Astrocyte (in vitro differentiated cells and primary cell): Measurements from ENCODE around the gene SPPL3. TPM values are rescaled to one million over a fixed set of nuclear protein-coding genes. Genes with fewer than 3 reads are reported as not detected.

Source experiments
- DNase-seq: peaks from one replicate; pipeline ENCODE4 v3.0.0-alpha.2; 2010; ENCODE audit warnings: low read depth
- FAIRE-seq: peaks from 2 replicates; lab custom pipeline; 2011; peaks lifted over from hg19 to GRCh38; lab: Jason Lieb, UNC
- H2AFZ ChIP-seq: 2 replicates; pipeline ENCODE4 v1.6.0; 2012; ENCODE audit warnings: low read depth, low read length, inconsistent platforms
- H3K27ac ChIP-seq: 2 replicates; pipeline ENCODE4 v1.5.1; 2011; ENCODE audit warnings: low read depth, low read length, inconsistent platforms
- H3K27me3 ChIP-seq: 2 replicates; pipeline ENCODE4 v1.6.0; 2011; ENCODE audit warnings: low read length, inconsistent platforms; ENCODE audit not compliant: insufficient read depth
- H3K36me3 ChIP-seq: 2 replicates; pipeline ENCODE4 v1.5.1; 2011; ENCODE audit warnings: low read length, inconsistent platforms; ENCODE audit not compliant: insufficient read depth
- H3K4me1 ChIP-seq: 2 replicates; pipeline ENCODE4 v1.5.1; 2011; ENCODE audit warnings: low read length, inconsistent platforms; ENCODE audit not compliant: insufficient read depth
- H3K4me2 ChIP-seq: 2 replicates; pipeline ENCODE4 v1.6.0; 2012; ENCODE audit warnings: low read length, inconsistent platforms
- H3K4me3 ChIP-seq: 2 replicates; pipeline ENCODE4 v1.5.1; 2011; ENCODE audit warnings: low read depth, mild to moderate bottlenecking, low read length, inconsistent platforms; ENCODE audit not compliant: insufficient read depth
- H3K79me2 ChIP-seq: 2 replicates; pipeline ENCODE4 v1.6.0; 2012; ENCODE audit warnings: mild to moderate bottlenecking, low read length, inconsistent platforms; ENCODE audit not compliant: insufficient read depth
- H3K9ac ChIP-seq: 2 replicates; pipeline ENCODE4 v1.6.0; 2012; ENCODE audit warnings: mild to moderate bottlenecking, low read length, inconsistent platforms
- H3K9me3 ChIP-seq: 2 replicates; pipeline ENCODE4 v1.5.1; 2012; ENCODE audit warnings: low read depth, mild to moderate bottlenecking, low read length, inconsistent platforms; ENCODE audit not compliant: insufficient read depth
- H4K20me1 ChIP-seq: 2 replicates; pipeline ENCODE4 v1.6.0; 2012; ENCODE audit warnings: low read length, inconsistent platforms; ENCODE audit not compliant: insufficient read depth
- H3K27ac Mint-ChIP-seq: one replicate; pipeline ENCODE4 v1.8.0; 2021; ENCODE audit warnings: mild to moderate bottlenecking, mixed read lengths; ENCODE audit not compliant: unreplicated experiment
- H3K27me3 Mint-ChIP-seq: one replicate; pipeline ENCODE4 v1.8.0; 2021; ENCODE audit warnings: low read depth, mixed read lengths; ENCODE audit not compliant: unreplicated experiment
- H3K36me3 Mint-ChIP-seq: one replicate; pipeline ENCODE4 v1.8.0; 2021; ENCODE audit warnings: low read depth, mixed read lengths; ENCODE audit not compliant: unreplicated experiment
- H3K4me1 Mint-ChIP-seq: one replicate; pipeline ENCODE4 v1.8.0; 2021; ENCODE audit warnings: low read depth, mixed read lengths; ENCODE audit not compliant: unreplicated experiment
- H3K4me3 Mint-ChIP-seq: one replicate; pipeline ENCODE4 v1.8.0; 2021; ENCODE audit warnings: mild to moderate bottlenecking, moderate library complexity, mixed read lengths; ENCODE audit not compliant: unreplicated experiment
- H3K9me3 Mint-ChIP-seq: one replicate; pipeline ENCODE4 v1.8.0; 2021; ENCODE audit warnings: mild to moderate bottlenecking, mixed read lengths; ENCODE audit not compliant: unreplicated experiment
- EZH2 ChIP-seq: IDR thresholded peaks from 2 replicates; pipeline ENCODE4 v1.6.1; 2012; ENCODE audit warnings: mild to moderate bottlenecking, low read length, inconsistent platforms; ENCODE audit not compliant: insufficient read depth
- total RNA-seq: library from RNA; stranded (reverse); gene quantifications from 2 replicates; pipeline ENCODE4 v1.2.1, GENCODE V29; 2021
- TF ChIP-seq, protein P1 (sequence below): IDR thresholded peaks from 2 replicates; pipeline ENCODE4 v1.5.1; 2011; ENCODE audit warnings: low read depth, mild to moderate bottlenecking, inconsistent platforms, low read length, moderate library complexity; ENCODE audit not compliant: insufficient read depth

SPPL3 gene
- total RNA-seq, 1 donor from 2014 or later, result 48.3 TPM

DNA sequence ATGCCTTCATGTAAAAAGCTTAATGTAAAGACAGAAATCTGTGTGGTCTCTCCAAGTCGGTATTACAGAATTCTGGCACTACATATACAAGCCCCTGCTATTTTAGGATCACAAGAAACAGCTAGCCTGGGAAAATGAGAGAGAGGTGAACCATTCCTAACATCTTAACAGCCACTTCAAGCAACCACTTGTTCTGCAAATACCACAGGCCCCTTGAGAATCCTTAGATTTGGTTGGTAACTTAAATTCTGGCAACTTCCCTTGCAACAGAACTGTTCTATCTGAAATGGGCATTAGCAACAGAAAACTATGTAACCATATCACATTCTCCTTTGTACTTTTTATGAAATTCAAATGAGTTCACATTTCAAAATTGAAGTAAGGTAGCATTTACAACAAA, 68.5 kb downstream of the SPPL3 start:
- H3K36me3 ChIP-seq, result no peaks in the 10 kb centered on the region
- no peak overlapping the region for H3K27ac ChIP-seq
- H3K79me2 ChIP-seq, result peaks cover 21% of the 10 kb centered on the region
- H3K27me3 Mint-ChIP-seq, result no peaks in the 10 kb centered on the region
- no peak overlapping the region for H3K4me3 Mint-ChIP-seq
- H3K27ac Mint-ChIP-seq, result peak overlapping the region; percentile 53
- H3K4me1 Mint-ChIP-seq, result peaks cover 34% of the 10 kb centered on the region
- no peaks in the 10 kb centered on the region for H3K4me1 ChIP-seq
- no peak overlapping the region for H3K4me2 ChIP-seq
- no peaks in the 10 kb centered on the region for H3K9me3 ChIP-seq
- peak; percentile 49 for DNase-seq
- H3K27me3 ChIP-seq, result no peaks in the 10 kb centered on the region
- FAIRE-seq, result no peak
- no peak for TF ChIP-seq EZH2
- TF ChIP-seq, protein P1, sequence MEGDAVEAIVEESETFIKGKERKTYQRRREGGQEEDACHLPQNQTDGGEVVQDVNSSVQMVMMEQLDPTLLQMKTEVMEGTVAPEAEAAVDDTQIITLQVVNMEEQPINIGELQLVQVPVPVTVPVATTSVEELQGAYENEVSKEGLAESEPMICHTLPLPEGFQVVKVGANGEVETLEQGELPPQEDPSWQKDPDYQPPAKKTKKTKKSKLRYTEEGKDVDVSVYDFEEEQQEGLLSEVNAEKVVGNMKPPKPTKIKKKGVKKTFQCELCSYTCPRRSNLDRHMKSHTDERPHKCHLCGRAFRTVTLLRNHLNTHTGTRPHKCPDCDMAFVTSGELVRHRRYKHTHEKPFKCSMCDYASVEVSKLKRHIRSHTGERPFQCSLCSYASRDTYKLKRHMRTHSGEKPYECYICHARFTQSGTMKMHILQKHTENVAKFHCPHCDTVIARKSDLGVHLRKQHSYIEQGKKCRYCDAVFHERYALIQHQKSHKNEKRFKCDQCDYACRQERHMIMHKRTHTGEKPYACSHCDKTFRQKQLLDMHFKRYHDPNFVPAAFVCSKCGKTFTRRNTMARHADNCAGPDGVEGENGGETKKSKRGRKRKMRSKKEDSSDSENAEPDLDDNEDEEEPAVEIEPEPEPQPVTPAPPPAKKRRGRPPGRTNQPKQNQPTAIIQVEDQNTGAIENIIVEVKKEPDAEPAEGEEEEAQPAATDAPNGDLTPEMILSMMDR, result no peak
- H3K36me3 Mint-ChIP-seq, result no peaks in the 10 kb centered on the region
- H3K9me3 Mint-ChIP-seq, result no peaks in the 10 kb centered on the region
- H2AFZ ChIP-seq, result no peak overlapping the region
- no peak overlapping the region for H3K9ac ChIP-seq
- H4K20me1 ChIP-seq, result peaks cover 70% of the 10 kb centered on the region
- no peak overlapping the region for H3K4me3 ChIP-seq

DNA sequence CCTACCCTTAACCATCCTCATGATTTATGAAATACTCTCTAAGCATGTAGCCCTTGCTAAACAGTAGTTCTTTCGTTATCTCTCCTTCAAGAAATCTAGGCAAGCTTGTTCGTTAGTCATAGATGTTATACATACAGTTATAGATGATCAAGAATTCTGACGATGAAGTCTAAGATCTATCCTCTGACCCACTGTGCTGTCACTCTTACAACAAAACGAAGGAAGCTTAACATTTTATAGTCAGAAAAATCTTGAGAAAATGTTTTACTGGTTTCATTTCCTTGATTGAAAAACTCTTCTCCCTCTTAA, 68.9 kb downstream of the SPPL3 start:
- H3K79me2 ChIP-seq, result peaks cover 19% of the 10 kb centered on the region
- H3K4me1 Mint-ChIP-seq, result peaks cover 34% of the 10 kb centered on the region
- no peak overlapping the region for H3K9ac ChIP-seq
- FAIRE-seq, result no peak
- H3K4me2 ChIP-seq, result no peak overlapping the region
- H3K27me3 ChIP-seq, result no peaks in the 10 kb centered on the region
- DNase-seq, result no peak
- no peak for TF ChIP-seq EZH2
- TF ChIP-seq, protein P1, result no peak
- H3K9me3 Mint-ChIP-seq, result no peaks in the 10 kb centered on the region
- H3K27ac Mint-ChIP-seq, result peak overlapping the region; percentile 53
- no peaks in the 10 kb centered on the region for H3K27me3 Mint-ChIP-seq
- no peaks in the 10 kb centered on the region for H3K36me3 Mint-ChIP-seq
- H3K36me3 ChIP-seq, result no peaks in the 10 kb centered on the region
- H2AFZ ChIP-seq, result no peak overlapping the region
- no peaks in the 10 kb centered on the region for H3K9me3 ChIP-seq
- H3K27ac ChIP-seq, result no peak overlapping the region
- no peak overlapping the region for H3K4me3 ChIP-seq
- no peak overlapping the region for H3K4me3 Mint-ChIP-seq
- peaks cover 72% of the 10 kb centered on the region for H4K20me1 ChIP-seq
- no peaks in the 10 kb centered on the region for H3K4me1 ChIP-seq

- no peaks in the 10 kb centered on the region for H3K36me3 Mint-ChIP-seq
- Histone ChIP-seq H3K27ac (no peak overlapping the region), H4K20me1 (peaks cover 72% of the 10 kb centered on the region), H3K9ac (no peak overlapping the region), H3K4me3 (no peak overlapping the region), H2AFZ (no peak overlapping the region), H3K9me3 (no peaks in the 10 kb centered on the region), H3K4me2 (no peak overlapping the region), H3K36me3 (no peaks in the 10 kb centered on the region), H3K4me1 (no peaks in the 10 kb centered on the region), H3K79me2 (peaks cover 19% of the 10 kb centered on the region), H3K27me3 (no peaks in the 10 kb centered on the region)
- H3K4me1 Mint-ChIP-seq, result peaks cover 34% of the 10 kb centered on the region
- DNase-seq (no peak), FAIRE-seq (no peak)
- H3K4me3 Mint-ChIP-seq, result no peak overlapping the region
- H3K27ac Mint-ChIP-seq, result no peak overlapping the region
- no peaks in the 10 kb centered on the region for H3K27me3 Mint-ChIP-seq
- TF ChIP-seq EZH2, result no peak
- TF ChIP-seq, protein P1, result no peak
- no peaks in the 10 kb centered on the region for H3K9me3 Mint-ChIP-seq
These were observed 69.5 kb downstream of the SPPL3 start for GRCh38 chr12:120834489-120835303.
